Uterus (tissue), 2 donors: ENCODE data around the gene RIC8B.

Experiments used
- CTCF ChIP-seq, 4 experiments: fragments of 200-600 bp in 2 of 4; fragments of 450-650 bp in 2 of 4; sonication (generic) in 2 of 4; IDR thresholded peaks; one replicate each; pipeline ENCODE4 v1.5.1; 2016 to 2019; ENCODE audit warnings: antibody characterized with exemption in 4 of 4, mild to moderate bottlenecking in 2 of 4, moderate library complexity in 1 of 4
- POLR2A ChIP-seq, 2 donors: fragments of 450-650 bp; IDR thresholded peaks; one replicate each; pipeline ENCODE4 v1.6.1; 2016; ENCODE audit warnings: antibody characterized with exemption in 2 of 2, mild to moderate bottlenecking in 1 of 2, moderate library complexity in 1 of 2

GRCh38 chr12:106917503-106917902 is 143.0 kb downstream of the RIC8B start:
- TF ChIP-seq CTCF (IDR thresholded peaks at IDR 0.05): no peak
- no peak for TF ChIP-seq POLR2A (IDR thresholded peaks at IDR 0.05)
